ENCODE results near the gene THAP7. TPM values are rescaled to one million over a fixed set of nuclear protein-coding genes. Genes with fewer than 3 reads are reported as not detected.

Gene THAP7
- total and polyA plus RNA-seq, 2 donors (not counting 3 experiments of a cell fraction or from before 2014, with no cell fraction given): 13.5 to 24.4 TPM

GRCh38 chr22:20966883-20967696 is 34.8 kb downstream of the THAP7 start, which contains the start of gene AIFM3:
Gene AIFM3 (plus strand): TSS chr22:20967255. CDS start chr22:20967945, 690 bp downstream.
- ChIA-PET POLR2A (no interaction called here), CTCF (interaction anchor here (0.6 to 2.1 kb wide), 3 partner anchors 10 to 81 kb away, joined by 3 to 6 read pairs (median 4); no protein-coding TSS in a partner anchor)
- H3K4me1 ChIP-seq (ENCODE audit: control insufficient read depth, extremely low read depth, insufficient read depth, low read length): no peaks in the 10 kb centered on the region
- no TSS peak for BruUV-seq (replicated peaks)
- H3K36me3 ChIP-seq (ENCODE audit: control insufficient read depth in 2 of 2, extremely low read depth in 1 of 2, insufficient read depth in 2 of 2, low read length in 2 of 2): no peaks in the 10 kb centered on the region
- H3K4me2 ChIP-seq (ENCODE audit: insufficient read depth, low read length): no peak within 1 kb of the TSS
- FAIRE-seq (no peak), DNase-seq (ENCODE audit: low read depth, low spot score) (no peak)
- intact Hi-C loops (cut with micrococcal nuclease) (no loop called here), dilution Hi-C loops (cut with MboI; ENCODE audit: extremely low pct_ligation_motif_present, low sequenced_read_pairs) (no loop called here)
- no peaks in the 10 kb centered on the region for H3K79me2 ChIP-seq (ENCODE audit: control insufficient read depth, insufficient read depth, low read length)
- H4K20me1 ChIP-seq (replicated peaks; ENCODE audit: control insufficient read depth, extremely low read depth, insufficient read depth, low read length): no peaks in the 10 kb centered on the region
- no peaks in the 10 kb centered on the region for H3K9me3 ChIP-seq (replicated peaks; ENCODE audit: control insufficient read depth, insufficient read depth, low read length)
- H3K9ac ChIP-seq (replicated peaks; ENCODE audit: extremely low read depth, insufficient read depth, low read length): no peak within 1 kb of the TSS
- H3K27ac ChIP-seq (ENCODE audit: insufficient read depth, low read depth, low read length): no peak within 1 kb of the TSS
- H2AFZ ChIP-seq (ENCODE audit: low read depth, low read length): no peak within 1 kb of the TSS
- no peak within 1 kb of the TSS for H3K4me3 ChIP-seq (replicated peaks in 1 of 3; ENCODE audit: insufficient read depth in 1 of 3, low read depth in 1 of 3, low read length in 3 of 3)
- H3K27me3 ChIP-seq (ENCODE audit: control insufficient read depth in 2 of 2, insufficient read depth in 2 of 2, low read length in 2 of 2): peaks cover 4 to 18% of the 10 kb centered on the region in 2 experiments
- no peaks in the 10 kb centered on the region for H3K9me1 ChIP-seq (replicated peaks; ENCODE audit: control insufficient read depth, extremely low read depth, insufficient read depth, low read length)
- no peak for TF ChIP-seq MAX (IDR thresholded peaks at IDR 0.05; ENCODE audit: insufficient read depth, insufficient read length)
- TF ChIP-seq GATA2 (IDR thresholded peaks at IDR 0.05; ENCODE audit: insufficient read depth, insufficient read length, low read depth, low read length): no peak
- no peak for TF ChIP-seq POLR2A (IDR thresholded peaks at IDR 0.05; ENCODE audit: low read depth, low read length)
- no peak for TF ChIP-seq FOS (IDR thresholded peaks at IDR 0.05; ENCODE audit: borderline replicate concordance, insufficient read depth, low read length)
- TF ChIP-seq POLR2AphosphoS5 (IDR thresholded peaks at IDR 0.05; ENCODE audit: insufficient read depth, low read depth, low read length): no peak
- no peak for TF ChIP-seq MYC (IDR thresholded peaks at IDR 0.05; ENCODE audit: low read depth, low read length)
- TF ChIP-seq JUN (IDR thresholded peaks at IDR 0.05; ENCODE audit: borderline replicate concordance, insufficient read depth, insufficient read length, low read depth): no peak
- TF ChIP-seq EZH2 (IDR thresholded peaks at IDR 0.05; ENCODE audit: borderline replicate concordance, low read depth, low read length, severe bottlenecking): no peak
- no peak for TF ChIP-seq CTCF (IDR thresholded peaks at IDR 0.05; ENCODE audit: extremely low read depth in 1 of 2, insufficient read depth in 1 of 2, low read depth in 1 of 2, low read length in 2 of 2)

Data from endothelial cell of umbilical vein (primary cell).